K562 (cell line): ENCODE results near the gene DAO. TPM values are rescaled to one million over a fixed set of nuclear protein-coding genes. Genes with fewer than 3 reads are reported as not detected.

Experiments
- ATAC-seq: fragments of 200-7000 bp; cut with Tn5 transposase; 3 replicates; pipeline ENCODE4 v1.9.1; 2020; ENCODE audit warnings: moderate library complexity
- BruUV-seq: library from RNA; stranded (reverse); fragments of 400-500 nt; replicated peaks from 2 replicates; lab custom pipeline; 2021; lab: Mats Ljungman, UMichigan
- CTCF ChIA-PET: fragments of 300-600 bp; formaldehyde crosslinking; extraction: SDS; loops from one replicate; lab custom pipeline; 2021; ENCODE audit warnings: low intra/inter-chr PET ratio; lab: Yijun Ruan, JAX
- POLR2A ChIA-PET: fragments of 300-600, 350-650 bp; sonication (Branson Sonifier 250); formaldehyde crosslinking; extraction: SDS; loops from one replicate; lab custom pipeline; 2021; ENCODE audit warnings: antibody characterized with exemption, inconsistent platforms; lab: Yijun Ruan, JAX
- DNase-seq, 4 experiments: peaks; one replicate each; pipeline versions ENCODE4 v3.0.0 to v3.0.0-alpha.2; 2011 to 2018; ENCODE audit warnings: low spot score in 3 of 4, mixed read lengths in 3 of 4; ENCODE audit errors: extremely low read depth in 1 of 4
- FAIRE-seq: peaks from 2 replicates; lab custom pipeline; 2011; peaks lifted over from hg19 to GRCh38; lab: Jason Lieb, UNC
- H2AFZ ChIP-seq: 2 replicates; pipeline ENCODE4 v1.6.0; 2011; ENCODE audit warnings: low read depth, low read length, control low read depth, inconsistent platforms
- H3K27ac ChIP-seq: fragments of 200-600 bp; 3 replicates; pipeline ENCODE4 v1.8.0; 2011; ENCODE audit warnings: low read depth, mild to moderate bottlenecking, control low read depth, inconsistent platforms, low read length, moderate library complexity, mixed read lengths; ENCODE audit errors: extremely low read depth
- H3K27me3 ChIP-seq, 2 experiments: fragments of 300-600 bp in 1 of 2; 2 replicates in 1 of 2; 3 replicates in 1 of 2; pipeline versions ENCODE4 v1.6.0 to v1.8.0; 2011; ENCODE audit warnings: inconsistent platforms in 2 of 2, low read length in 2 of 2, mild to moderate bottlenecking in 1 of 2, mixed read lengths in 1 of 2, moderate library complexity in 1 of 2; ENCODE audit not compliant: control insufficient read depth in 2 of 2, insufficient read depth in 2 of 2
- H3K36me3 ChIP-seq: fragments of 300-600 bp; 3 replicates; pipeline ENCODE4 v1.8.0; 2011; ENCODE audit warnings: mild to moderate bottlenecking, low read length, inconsistent platforms; ENCODE audit not compliant: control insufficient read depth, insufficient read depth
- H3K4me1 ChIP-seq, 2 experiments: fragments of 200-600 bp in 1 of 2; replicated peaks in 1 of 2; 2 replicates in 1 of 2; 3 replicates in 1 of 2; pipeline versions ENCODE4 v1.5.1 to v1.8.0; 2011; ENCODE audit warnings: inconsistent platforms in 2 of 2, low read length in 2 of 2, mild to moderate bottlenecking in 1 of 2, mixed read lengths in 1 of 2, moderate library complexity in 1 of 2; ENCODE audit not compliant: control insufficient read depth in 2 of 2, insufficient read depth in 2 of 2
- H3K4me2 ChIP-seq: 2 replicates; pipeline ENCODE4 v1.6.1; 2011; ENCODE audit warnings: low read length, control low read depth, inconsistent platforms, mixed read lengths; ENCODE audit not compliant: insufficient read depth
- H3K4me3 ChIP-seq: fragments of 200-600 bp; sonication (generic), shearing (Covaris generic); 2 replicates; pipeline ENCODE4 v1.5.1; 2016; ENCODE audit warnings: control low read depth, inconsistent platforms
- H3K79me2 ChIP-seq: fragments of 200-600 bp; 3 replicates; pipeline ENCODE4 v1.8.0; 2011; ENCODE audit warnings: low read length, inconsistent platforms; ENCODE audit not compliant: control insufficient read depth, insufficient read depth
- H3K9ac ChIP-seq, 2 experiments: 2 replicates each; pipeline versions ENCODE4 v1.6.0 to v1.6.1; 2011; ENCODE audit warnings: low read depth in 2 of 2, low read length in 2 of 2, control low read depth in 1 of 2, inconsistent platforms in 1 of 2, mild to moderate bottlenecking in 1 of 2, mixed read lengths in 1 of 2; ENCODE audit not compliant: insufficient read depth in 1 of 2
- H3K9me1 ChIP-seq: one replicate; pipeline ENCODE4 v1.6.0; 2011; ENCODE audit warnings: inconsistent platforms, mild to moderate bottlenecking, low read length, moderate library complexity; ENCODE audit not compliant: control insufficient read depth, insufficient read depth
- H3K9me3 ChIP-seq: replicated peaks from 2 replicates; pipeline ENCODE4 v1.5.1; 2011; ENCODE audit warnings: low read depth, low read length, inconsistent platforms; ENCODE audit not compliant: control insufficient read depth, insufficient read depth
- H4K20me1 ChIP-seq: replicated peaks from 2 replicates; pipeline ENCODE4 v1.6.1; 2011; ENCODE audit warnings: low read length, inconsistent platforms, mixed read lengths; ENCODE audit not compliant: control insufficient read depth, insufficient read depth
- CREB5 ChIP-seq: fragments of 250-450 bp; sonication (Bioruptor Pico); IDR thresholded peaks from 2 replicates; pipeline ENCODE4 v1.5.0; 2020; ENCODE audit warnings: mild to moderate bottlenecking
- KDM4B ChIP-seq, 2 experiments: fragments of 450-650 bp in 1 of 2; sonication (generic) in 1 of 2; IDR thresholded peaks; 2 replicates each; pipeline ENCODE4 v1.6.1; 2016 to 2017; ENCODE audit warnings: borderline replicate concordance in 2 of 2, antibody characterized with exemption in 1 of 2, low read depth in 1 of 2, mild to moderate bottlenecking in 1 of 2
- MTF1 ChIP-seq: fragments of 250-450 bp; sonication (Bioruptor Pico); IDR thresholded peaks from 2 replicates; pipeline ENCODE4 v1.9.0; 2021; ENCODE audit warnings: moderate library complexity, mild to moderate bottlenecking, inconsistent platforms, borderline replicate concordance
- NRF1 ChIP-seq, 2 experiments: fragments of 450-650 bp; IDR thresholded peaks in 1 of 2; conservative IDR thresholded peaks in 1 of 2; 2 replicates each; pipeline ENCODE4 v1.6.1; 2014; ENCODE audit warnings: mild to moderate bottlenecking in 2 of 2
- PKNOX1 ChIP-seq: fragments of 450-650 bp; IDR thresholded peaks from 2 replicates; pipeline ENCODE4 v1.6.1; 2016
- PTTG1 ChIP-seq: fragments of 450-650 bp; IDR thresholded peaks from 2 replicates; pipeline ENCODE4 v1.6.1; 2016; ENCODE audit warnings: low read depth, mild to moderate bottlenecking, missing genetic modification characterization, missing compliant biosample characterization
- RBM15 ChIP-seq: fragments of 200-400 bp; formaldehyde crosslinking; IDR thresholded peaks from 2 replicates; pipeline ENCODE4 v1.6.1; 2018; ENCODE audit warnings: mild to moderate bottlenecking, low read length, moderate library complexity; ENCODE audit not compliant: insufficient read depth
- SIN3B ChIP-seq: fragments of 450-650 bp; IDR thresholded peaks from 2 replicates; pipeline ENCODE4 v1.6.1; 2017; ENCODE audit warnings: low read depth, mild to moderate bottlenecking, moderate library complexity
- SMC3 ChIP-seq: conservative IDR thresholded peaks from 2 replicates; pipeline ENCODE4 v1.6.1; 2011; ENCODE audit warnings: low read depth, low read length, improper control_type of control experiment; ENCODE audit not compliant: insufficient read depth
- SOX6 ChIP-seq: fragments of 450-650 bp; IDR thresholded peaks from 2 replicates; pipeline ENCODE4 v1.6.1; 2014; ENCODE audit warnings: mild to moderate bottlenecking
- SP1 ChIP-seq: sonication (generic); formaldehyde crosslinking; IDR thresholded peaks from 2 replicates; pipeline ENCODE4 v1.8.1; 2022; ENCODE audit warnings: mild to moderate bottlenecking, missing genetic modification reagents
- TARDBP ChIP-seq: fragments of 450-650 bp; IDR thresholded peaks from 2 replicates; pipeline ENCODE4 v1.6.1; 2016
- ZNF232 ChIP-seq: sonication (generic); formaldehyde crosslinking; IDR thresholded peaks from 2 replicates; pipeline ENCODE4 v1.8.0; 2022; ENCODE audit warnings: mild to moderate bottlenecking, missing genetic modification reagents
- WGBS: fragments of 100-300 bp; shearing (Covaris generic); methylation state at CpG from one replicate; pipeline ENCODE4 v1.1.6; 2016; ENCODE audit warnings: low coverage, mixed read lengths; ENCODE audit not compliant: insufficient coverage; ENCODE audit errors: missing lambda C conversion rate; 5-methylcytosine and 5-hydroxymethylcytosine counted together
- in situ Hi-C: fragments of 300-500 bp; cut with MboI; formaldehyde crosslinking; loops from 4 replicates; pipeline ENCODE4 v1.15.0; 2018; ENCODE audit warnings: inconsistent platforms, mixed read lengths
- intact Hi-C: fragments of 100-400 bp; cut with micrococcal nuclease; formaldehyde crosslinking; loops from 2 replicates; pipeline ENCODE4 v1.14.2; 2022
- polyA plus RNA-seq, 8 experiments: library from polyadenylated mRNA; depleted of rRNA in 4 of 8; stranded (reverse) in 5 of 8; unstranded in 3 of 8; fragments of >200 nt; fragmentation: Nextera tagmentation in 2 of 8; fragmentation: Illumina TruSeq in 1 of 8; extraction: Ambion mirVana in 2 of 8; extraction: Trizol in 1 of 8; gene quantifications; 2 replicates each; pipeline versions ENCODE4 v1.2.1 to v1.2.3, GENCODE V29; 2011 to 2014; ENCODE audit warnings: inconsistent platforms in 1 of 8, missing spikeins in 1 of 8
- total RNA-seq, 7 experiments: library from RNA; depleted of rRNA in 6 of 7; stranded (reverse); fragments of >200 nt in 6 of 7; fragmentation: Illumina TruSeq in 2 of 7; extraction: Trizol in 2 of 7; gene quantifications; 2 replicates each; pipeline versions ENCODE4 v1.2.1 to v1.2.3, GENCODE V29; 2011 to 2021; ENCODE audit warnings: low replicate concordance in 1 of 7

DAO gene
- total and polyA plus RNA-seq, 9 of the 15 experiments (the other 6 are each of a cell fraction or from before 2014, with no cell fraction given) = not detected

- H3K9me3 ChIP-seq = no peaks in the 10 kb centered on the region
- TF ChIP-seq SP1 (CRISPR knock-in tag) (no peak), NRF1 (conservative IDR thresholded peaks at IDR 0.05 in 1 of 2, IDR thresholded peaks at IDR 0.05 in 1 of 2) (no peak), PKNOX1 (no peak), TARDBP (no peak), RBM15 (no peak), ZNF232 (CRISPR knock-in tag) (no peak), MTF1 (CRISPR knock-in tag) (no peak), SOX6 (no peak), KDM4B (IDR thresholded peaks at IDR 0.05; ENCODE audit: borderline replicate concordance in 2 of 2, low read depth in 1 of 2) (no peak), SMC3 (no peak), CREB5 (CRISPR knock-in tag) (no peak), PTTG1 (tag) (no peak), SIN3B (no peak)
- TF ChIP-seq, all 486 proteins: peak for 0
- Histone ChIP-seq H3K79me2 (no peaks in the 10 kb centered on the region), H4K20me1 (no peaks in the 10 kb centered on the region), H3K36me3 (no peaks in the 10 kb centered on the region), H3K4me3 (no peak overlapping the region), H3K27me3 (peaks cover 14 to 23% of the 10 kb centered on the region in 2 experiments), H2AFZ (no peak overlapping the region), H3K9ac (no peak overlapping the region), H3K4me1 (no peaks in the 10 kb centered on the region; a peak in 1 of 5 replicates), H3K27ac (no peak overlapping the region), H3K4me2 (no peak overlapping the region), H3K9me1 (no peaks in the 10 kb centered on the region)
- no peak for DNase-seq
- ChIA-PET CTCF (interaction anchor here (0.6 kb wide), 1 partner anchor 211 kb away, joined by 3 read pairs; no protein-coding TSS in a partner anchor), POLR2A (no interaction called here)
- intact Hi-C loops = no loop called here
- ATAC-seq = no peak
- BruUV-seq = no TSS peak
- no peak for FAIRE-seq
- in situ Hi-C loops = no loop called here
- WGBS = 3% methylated on average over 3 of the region's 3 CpGs
These were observed 3.3 kb upstream of the DAO start for GRCh38 chr12:108876550-108876949.
